Measurements from ENCODE around the gene HAVCR2.

HAVCR2 gene

GRCh38 chr5:157068785-157069184 lies 40.1 kb downstream of the HAVCR2 start:
- no peak overlapping the region for H3K27ac ChIP-seq

DNA sequence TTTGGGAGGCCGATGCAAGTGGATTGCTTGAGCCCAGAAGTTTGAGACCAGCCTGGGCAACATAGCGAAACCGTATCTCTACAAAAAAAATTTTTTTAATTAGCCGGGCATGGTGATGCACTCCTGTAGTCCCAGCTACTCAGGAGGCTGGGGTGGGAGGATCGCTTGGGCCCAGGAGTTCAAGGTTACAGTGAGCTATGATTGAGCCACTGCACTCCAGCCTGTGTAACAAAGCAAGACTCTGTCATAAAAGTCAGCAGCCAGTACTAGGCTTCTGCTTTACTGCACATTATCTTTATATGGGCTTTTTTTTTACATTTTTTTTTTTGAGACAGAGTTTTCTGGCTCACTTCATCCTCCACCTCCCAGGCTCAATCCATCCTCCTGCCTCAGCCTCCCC lies 40.5 kb downstream of the HAVCR2 start:
- no peak overlapping the region for H3K27ac ChIP-seq

More at GRCh38 chr5:157068785-157069184, 40.1 kb downstream of the HAVCR2 start:
- TF ChIP-seq CTCF (conservative IDR thresholded peaks at IDR 0.05) = no peak
- TF ChIP-seq ZFX (IDR thresholded peaks at IDR 0.05) = no peak

DNA sequence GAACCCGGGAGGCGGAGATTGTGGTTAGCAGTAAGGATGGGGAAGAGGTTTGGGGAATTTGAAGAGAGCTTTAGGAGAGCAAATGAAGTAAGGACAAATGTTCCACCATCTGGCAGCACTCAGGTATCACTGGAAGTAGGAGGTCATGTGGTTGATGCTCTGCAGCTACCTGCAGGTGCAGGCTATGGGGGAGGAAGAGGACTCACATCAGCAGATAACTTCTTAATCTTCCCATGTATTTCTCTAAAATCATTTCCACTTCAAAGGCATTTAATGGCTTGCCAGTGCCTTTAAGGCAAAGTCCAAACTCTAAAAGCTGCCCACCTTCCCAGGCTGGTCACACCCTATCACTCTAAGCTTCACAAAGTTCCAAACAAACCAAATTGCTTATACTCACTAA lies 41.8 kb downstream of the HAVCR2 start:
- no peak for TF ChIP-seq CTCF (conservative IDR thresholded peaks at IDR 0.05)
- no peak for TF ChIP-seq ZFX (IDR thresholded peaks at IDR 0.05)
- H3K27ac ChIP-seq = no peak overlapping the region

More for the DNA sequence above, 40.5 kb downstream of the HAVCR2 start:
- TF ChIP-seq CTCF (conservative IDR thresholded peaks at IDR 0.05) = no peak
- TF ChIP-seq ZFX (IDR thresholded peaks at IDR 0.05) = no peak

DNA sequence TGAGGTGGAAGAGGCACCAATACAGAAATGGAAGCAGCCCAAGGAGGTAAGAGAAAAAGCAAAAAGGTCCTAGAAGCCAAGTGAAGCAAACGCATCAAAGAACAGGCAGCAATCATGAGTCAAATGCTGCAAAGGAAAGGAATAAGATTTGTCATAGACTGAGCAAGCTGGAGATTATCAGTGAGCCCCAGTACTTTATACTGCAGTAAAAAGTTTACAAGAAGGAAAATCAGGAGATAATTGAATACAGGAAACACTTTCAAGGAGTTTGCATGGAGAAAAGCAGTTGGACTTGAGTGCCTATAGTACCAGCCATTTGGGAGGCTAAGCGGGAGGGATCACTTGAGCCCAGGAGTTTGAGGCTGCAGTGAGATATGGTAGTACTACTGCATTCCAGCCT lies 42.8 kb downstream of the HAVCR2 start:
- no peak overlapping the region for H3K27ac ChIP-seq
- TF ChIP-seq CTCF (conservative IDR thresholded peaks at IDR 0.05) (no peak), ZFX (IDR thresholded peaks at IDR 0.05) (no peak)

GRCh38 chr5:157063776-157064430 lies 44.9 kb downstream of the HAVCR2 start:
- no peak for TF ChIP-seq CTCF (conservative IDR thresholded peaks at IDR 0.05)
- no peak for TF ChIP-seq ZFX (IDR thresholded peaks at IDR 0.05)

GRCh38 chr5:157059891-157060290 lies 49.0 kb downstream of the HAVCR2 start:
- H3K27ac ChIP-seq = no peak overlapping the region

More at GRCh38 chr5:157063776-157064430, 44.9 kb downstream of the HAVCR2 start:
- no peak overlapping the region for H3K27ac ChIP-seq

More at GRCh38 chr5:157059891-157060290, 49.0 kb downstream of the HAVCR2 start:
- TF ChIP-seq ZFX (IDR thresholded peaks at IDR 0.05) (no peak), CTCF (conservative IDR thresholded peaks at IDR 0.05) (no peak)

All from C4-2B (cell line).